Measurements from ENCODE around the gene NIPAL3. TPM values are rescaled to one million over a fixed set of nuclear protein-coding genes. Genes with fewer than 3 reads are reported as not detected.

The NIPAL3 gene
- total RNA-seq, 1 experiment from 2014 or later, result not detected

GRCh38 chr1:24386241-24386640, 29.4 kb upstream of the NIPAL3 start:
- Histone ChIP-seq H3K9me3 (replicated peaks) (no peaks in the 10 kb centered on the region), H3K36me3 (no peaks in the 10 kb centered on the region)
- DNase-seq, result peak in 1 of 2 experiments; percentile 37

GRCh38 chr1:24386931-24387330, 28.7 kb upstream of the NIPAL3 start:
- H3K27ac ChIP-seq, result no peak overlapping the region
- H3K9me3 ChIP-seq (replicated peaks), result no peaks in the 10 kb centered on the region
- H3K36me3 ChIP-seq, result no peaks in the 10 kb centered on the region
- H3K27me3 ChIP-seq, result peaks cover 16% of the 10 kb centered on the region
- DNase-seq, result no peak
- H3K4me1 ChIP-seq, result no peaks in the 10 kb centered on the region
- H3K4me3 ChIP-seq, result no peak overlapping the region

More at GRCh38 chr1:24386241-24386640, 29.4 kb upstream of the NIPAL3 start:
- Histone ChIP-seq H3K27ac (no peak overlapping the region), H3K4me3 (no peak overlapping the region), H3K27me3 (peaks cover 19% of the 10 kb centered on the region), H3K4me1 (no peaks in the 10 kb centered on the region)

DNA sequence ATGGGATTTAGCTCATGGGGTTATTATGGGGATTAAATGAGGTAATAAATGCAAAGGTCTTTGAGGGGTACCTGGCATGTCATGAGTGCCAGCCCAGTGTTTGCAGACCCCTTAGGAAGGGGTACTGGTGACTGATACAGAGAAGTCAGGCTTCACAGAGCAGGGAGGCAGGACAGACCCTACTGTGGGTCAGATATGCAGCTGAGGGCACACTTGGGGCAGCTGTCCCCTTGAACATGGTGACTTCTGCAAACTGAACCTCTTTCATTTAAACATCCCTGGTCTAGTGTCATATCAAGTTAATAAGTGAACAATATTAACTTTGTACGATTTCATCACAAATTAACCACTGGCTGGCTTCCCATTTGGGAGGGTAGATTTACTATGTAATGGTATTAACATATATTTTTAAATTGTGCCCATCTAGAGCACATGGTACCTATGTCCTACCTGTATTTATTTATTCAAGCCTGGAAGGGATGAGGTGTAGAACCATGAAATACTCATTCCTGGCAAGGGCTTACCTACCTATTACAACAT, 27.9 kb upstream of the NIPAL3 start:
- Histone ChIP-seq H3K4me3 (no peak overlapping the region), H3K4me1 (no peaks in the 10 kb centered on the region), H3K36me3 (no peaks in the 10 kb centered on the region), H3K9me3 (replicated peaks) (no peaks in the 10 kb centered on the region), H3K27ac (no peak overlapping the region), H3K27me3 (peaks cover 16% of the 10 kb centered on the region)
- no peak for DNase-seq

GRCh38 chr1:24388331-24388885, 27.2 kb upstream of the NIPAL3 start:
- peaks cover 16% of the 10 kb centered on the region for H3K27me3 ChIP-seq
- no peak overlapping the region for H3K27ac ChIP-seq
- no peak for DNase-seq
- H3K36me3 ChIP-seq, result no peaks in the 10 kb centered on the region
- H3K9me3 ChIP-seq (replicated peaks), result no peaks in the 10 kb centered on the region
- H3K4me3 ChIP-seq, result no peak overlapping the region
- no peaks in the 10 kb centered on the region for H3K4me1 ChIP-seq

DNA sequence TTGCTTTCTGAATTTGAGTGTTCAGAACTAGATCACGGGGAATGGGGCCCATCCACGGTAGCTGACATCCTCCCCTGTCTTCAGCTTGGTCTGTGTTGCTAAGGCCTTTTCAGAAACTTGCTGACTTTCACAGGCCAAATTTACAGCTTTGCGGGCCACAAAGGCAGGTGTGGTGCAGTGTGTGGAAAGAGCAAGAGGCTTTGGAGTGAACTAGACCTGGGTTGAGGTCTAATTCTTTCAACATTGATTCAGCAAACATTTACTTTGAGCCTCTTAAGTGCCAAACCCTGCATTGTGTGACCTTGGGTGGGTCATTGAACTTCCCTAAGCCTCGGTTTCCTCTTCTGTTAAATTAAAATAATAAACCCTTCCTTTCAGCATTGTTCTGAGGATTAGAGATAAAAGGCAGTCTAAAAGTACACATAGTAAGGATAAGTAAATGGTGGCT, 26.3 kb upstream of the NIPAL3 start:
- DNase-seq, result no peak
- Histone ChIP-seq H3K27me3 (peaks cover 23% of the 10 kb centered on the region; the same call in 1 of the 2 replicates), H3K9me3 (replicated peaks) (no peaks in the 10 kb centered on the region), H3K27ac (no peak overlapping the region), H3K4me3 (no peak overlapping the region), H3K4me1 (no peaks in the 10 kb centered on the region), H3K36me3 (no peaks in the 10 kb centered on the region)

GRCh38 chr1:24390924-24391782, 24.4 kb upstream of the NIPAL3 start:
- peaks cover 21% of the 10 kb centered on the region; the same call in 1 of the 2 replicates for H3K27me3 ChIP-seq
- no peak overlapping the region for H3K4me3 ChIP-seq
- peak; percentile 68 to 85 for DNase-seq
- H3K9me3 ChIP-seq (replicated peaks), result no peaks in the 10 kb centered on the region
- H3K4me1 ChIP-seq, result no peaks in the 10 kb centered on the region
- no peaks in the 10 kb centered on the region for H3K36me3 ChIP-seq
- no peak overlapping the region for H3K27ac ChIP-seq

DNA sequence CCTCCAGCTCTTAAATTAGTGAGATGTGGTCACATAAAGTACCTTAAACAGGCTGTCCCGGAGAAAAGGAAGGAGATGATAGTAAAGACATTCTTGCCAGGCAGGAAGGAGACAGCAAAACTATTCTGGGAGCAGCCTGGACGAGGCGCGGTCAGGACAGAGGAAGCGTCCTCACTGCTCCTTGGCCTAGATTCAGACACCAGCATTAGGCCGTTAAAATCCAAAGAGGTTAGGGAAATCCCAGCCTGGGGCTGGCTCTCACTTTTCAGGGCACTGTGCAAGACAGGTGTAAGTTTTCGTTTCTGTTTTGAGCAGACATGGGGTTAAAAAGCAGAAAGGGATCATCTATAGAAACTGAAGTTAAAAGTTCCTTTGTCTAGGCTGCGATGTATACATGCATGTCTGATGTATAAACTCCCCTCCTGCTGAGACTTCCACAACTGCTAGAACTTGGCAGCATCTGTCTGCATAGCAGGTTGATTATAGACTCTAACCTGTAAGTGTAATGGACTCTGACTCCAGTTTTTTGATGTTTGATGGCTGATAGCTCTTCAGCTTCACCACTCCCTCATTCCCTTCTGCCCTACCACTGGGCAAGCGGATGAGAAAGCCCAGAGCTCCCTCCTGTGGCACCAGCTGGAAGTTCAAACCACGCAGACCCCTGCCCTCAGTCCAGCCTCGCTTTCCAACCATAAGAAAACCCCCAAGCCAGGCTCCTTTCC, 23.6 kb upstream of the NIPAL3 start:
- Histone ChIP-seq H3K4me1 (no peaks in the 10 kb centered on the region), H3K36me3 (no peaks in the 10 kb centered on the region), H3K27me3 (peaks cover 21% of the 10 kb centered on the region; the same call in 1 of the 2 replicates), H3K27ac (no peak overlapping the region), H3K4me3 (no peak overlapping the region), H3K9me3 (replicated peaks) (no peaks in the 10 kb centered on the region)
- DNase-seq, result peak; percentile 50 to 75

DNA sequence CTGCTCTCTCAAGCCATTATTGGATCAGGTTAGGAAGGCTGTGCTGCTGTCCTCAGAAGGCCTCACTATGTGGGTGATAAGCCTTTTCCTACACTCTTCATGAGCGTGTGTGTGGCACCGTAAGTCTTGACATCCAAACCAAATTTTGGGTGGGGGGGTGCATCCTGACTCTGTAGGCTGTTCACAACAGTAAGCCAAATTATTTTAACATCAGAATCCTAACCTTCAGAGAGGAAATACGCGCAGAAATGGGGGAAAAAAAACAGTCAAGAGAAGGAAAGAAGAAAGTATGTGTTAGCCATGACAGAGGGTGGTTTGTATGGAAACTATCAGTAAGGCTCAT, 23.0 kb upstream of the NIPAL3 start:
- DNase-seq, result no peak
- Histone ChIP-seq H3K9me3 (replicated peaks) (no peaks in the 10 kb centered on the region), H3K27me3 (peaks cover 21% of the 10 kb centered on the region; the same call in 1 of the 2 replicates), H3K4me1 (no peaks in the 10 kb centered on the region), H3K27ac (no peak overlapping the region), H3K36me3 (no peaks in the 10 kb centered on the region), H3K4me3 (no peak overlapping the region)

GRCh38 chr1:24392982-24393650, 22.5 kb upstream of the NIPAL3 start:
- Histone ChIP-seq H3K4me3 (no peak overlapping the region), H3K36me3 (no peaks in the 10 kb centered on the region), H3K27ac (no peak overlapping the region), H3K27me3 (peaks cover 21% of the 10 kb centered on the region; the same call in 1 of the 2 replicates), H3K9me3 (replicated peaks) (no peaks in the 10 kb centered on the region), H3K4me1 (no peaks in the 10 kb centered on the region)
- DNase-seq, result no peak

GRCh38 chr1:24393892-24394291, 21.7 kb upstream of the NIPAL3 start:
- Histone ChIP-seq H3K36me3 (no peaks in the 10 kb centered on the region), H3K27me3 (peaks cover 20% of the 10 kb centered on the region; the same call in 1 of the 2 replicates), H3K27ac (no peak overlapping the region), H3K4me1 (no peaks in the 10 kb centered on the region), H3K4me3 (no peak overlapping the region), H3K9me3 (replicated peaks) (no peaks in the 10 kb centered on the region)
- DNase-seq, result no peak

GRCh38 chr1:24400065-24400464, 15.5 kb upstream of the NIPAL3 start:
- H3K27me3 ChIP-seq, result no peaks in the 10 kb centered on the region
- H3K9me3 ChIP-seq (replicated peaks), result no peaks in the 10 kb centered on the region
- H3K4me3 ChIP-seq, result no peak overlapping the region
- no peak overlapping the region for H3K27ac ChIP-seq
- no peak for DNase-seq
- no peaks in the 10 kb centered on the region for H3K36me3 ChIP-seq
- H3K4me1 ChIP-seq, result no peaks in the 10 kb centered on the region

- Histone ChIP-seq H3K4me3 (no peak overlapping the region), H3K36me3 (no peaks in the 10 kb centered on the region), H3K27ac (no peak overlapping the region), H3K4me1 (no peaks in the 10 kb centered on the region), H3K27me3 (no peaks in the 10 kb centered on the region), H3K9me3 (replicated peaks) (no peaks in the 10 kb centered on the region)
- DNase-seq, result no peak
Observed at GRCh38 chr1:24403806-24404205, 11.8 kb upstream of the NIPAL3 start.

GRCh38 chr1:24406788-24407187, 8.8 kb upstream of the NIPAL3 start:
- Histone ChIP-seq H3K27me3 (no peaks in the 10 kb centered on the region), H3K9me3 (replicated peaks) (no peaks in the 10 kb centered on the region), H3K4me3 (no peak overlapping the region), H3K36me3 (no peaks in the 10 kb centered on the region), H3K27ac (no peak overlapping the region), H3K4me1 (no peaks in the 10 kb centered on the region)
- no peak for DNase-seq

DNA sequence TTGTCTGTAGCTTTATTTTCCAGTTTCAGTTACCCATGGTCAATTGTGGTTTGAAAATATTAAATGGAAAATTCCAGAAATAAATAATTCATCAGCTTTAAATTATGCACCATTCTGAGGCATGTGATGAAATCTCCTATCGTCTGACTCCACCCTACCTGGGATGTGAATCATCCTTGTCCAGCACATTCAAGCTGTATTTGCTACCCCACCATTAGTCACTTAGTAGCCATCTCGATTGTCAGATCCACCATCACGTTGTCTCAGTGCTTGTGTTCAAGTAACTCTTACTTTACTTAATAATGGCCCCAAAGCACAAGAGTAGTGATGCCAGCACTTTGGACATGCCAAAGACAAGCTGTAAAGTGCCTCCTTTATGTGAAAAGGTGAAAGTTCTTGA, 6.1 kb upstream of the NIPAL3 start:
- Histone ChIP-seq H3K4me3 (no peak overlapping the region), H3K9me3 (replicated peaks) (no peaks in the 10 kb centered on the region), H3K27ac (no peak overlapping the region), H3K36me3 (no peaks in the 10 kb centered on the region), H3K4me1 (no peaks in the 10 kb centered on the region), H3K27me3 (no peaks in the 10 kb centered on the region)
- DNase-seq, result no peak

Data from SJCRH30 (cell line).